ENCODE data around the gene KCNF1.

DNA sequence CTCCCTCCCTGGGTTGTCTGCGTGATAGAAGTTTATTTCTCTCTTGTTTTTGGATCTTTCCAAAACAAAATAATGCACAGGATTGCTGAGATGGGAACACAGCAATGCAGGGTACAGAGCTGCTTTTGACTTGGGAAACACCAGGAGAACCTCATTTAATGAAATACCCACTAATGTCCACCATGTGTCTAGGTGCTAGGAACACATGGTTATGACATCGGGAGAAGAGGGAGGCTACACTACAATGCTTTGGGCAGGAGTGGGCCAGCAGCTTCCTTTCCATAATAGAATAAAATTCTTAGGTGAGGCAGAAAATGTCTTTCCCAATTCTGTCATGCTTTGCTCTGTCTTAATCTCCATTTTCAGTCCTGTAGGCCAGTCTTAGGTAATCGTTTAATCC, 29.2 kb upstream of the KCNF1 start:
- no peak for TF ChIP-seq CTCF (IDR thresholded peaks at IDR 0.05)
- TF ChIP-seq POLR2A (IDR thresholded peaks at IDR 0.05), result no peak

Measured in esophagus squamous epithelium (tissue), 4 donors.